NOMO-1 treated with dmso at 0.1 percent for 144 hours (cell line): ENCODE results near the gene DHRS1.

ENCODE experiments used
- DNase-seq: peaks from one replicate; lab custom pipeline; 2025; ENCODE audit not compliant: unreplicated experiment; lab: John Stamatoyannopoulos, UW

Gene DHRS1

DNA sequence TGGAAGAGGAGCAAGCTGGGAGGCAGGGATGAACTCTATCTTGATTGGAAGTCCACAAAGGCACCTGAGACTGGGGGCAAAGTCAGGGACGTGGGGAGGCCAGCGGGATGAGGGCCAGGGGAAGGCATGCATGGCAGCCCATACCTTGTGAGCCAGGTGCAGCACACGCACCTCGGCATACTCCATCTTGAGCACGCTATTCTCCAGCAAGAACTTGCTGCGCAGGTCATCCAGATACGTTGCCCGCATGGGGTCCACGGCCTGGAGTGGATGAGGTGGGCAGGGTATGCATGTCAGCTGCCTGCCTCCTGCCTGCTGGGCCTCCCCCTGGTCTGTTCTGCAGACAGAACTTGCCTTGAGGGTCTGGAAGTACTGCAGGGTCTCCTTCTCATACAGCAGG is 32.1 kb downstream of the DHRS1 start:
- no peak for DNase-seq

DNA sequence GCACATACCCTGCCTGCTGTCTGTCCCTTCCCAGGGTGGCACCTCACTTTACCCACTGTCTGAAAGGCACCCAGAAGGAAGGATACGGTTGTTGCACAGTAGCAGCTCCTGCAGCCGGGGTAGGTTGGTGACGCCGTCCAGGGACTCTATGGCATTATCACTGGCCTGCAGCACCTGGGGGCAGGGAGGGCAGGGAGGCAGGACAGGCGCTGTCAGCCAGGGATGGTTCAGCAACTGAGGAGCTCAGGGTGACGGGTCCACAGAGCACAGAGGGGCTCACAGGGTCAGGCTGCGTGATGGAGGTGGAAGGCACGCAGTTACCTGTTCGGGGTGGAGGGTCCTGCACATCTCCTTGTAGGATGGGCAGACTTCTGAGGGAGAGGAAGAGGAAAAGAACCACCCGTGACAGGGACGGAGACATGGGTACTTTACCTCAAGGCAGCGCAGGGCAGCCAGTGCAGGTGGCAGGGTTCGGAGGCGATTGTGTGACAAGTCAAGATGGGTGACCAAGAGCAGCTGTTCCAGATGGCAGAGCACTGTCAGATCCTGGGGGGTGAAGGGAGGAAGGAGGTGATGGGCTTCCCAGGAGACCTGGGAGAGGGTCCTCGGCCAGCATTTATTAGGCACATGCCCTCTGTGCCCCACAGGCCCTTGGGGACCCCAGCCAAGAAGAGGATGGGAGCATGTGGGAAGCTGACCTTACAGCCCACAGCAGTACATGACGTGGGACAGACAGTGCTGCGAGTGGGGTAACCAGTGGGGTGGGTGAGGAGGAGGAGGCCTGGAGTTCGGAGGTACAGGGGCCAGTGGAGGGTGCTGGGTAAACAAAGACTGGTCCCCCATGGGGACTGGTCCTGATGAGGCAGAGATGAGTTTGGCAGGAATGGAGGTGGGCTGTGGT is 33.0 kb downstream of the DHRS1 start:
- DNase-seq: no peak

DNA sequence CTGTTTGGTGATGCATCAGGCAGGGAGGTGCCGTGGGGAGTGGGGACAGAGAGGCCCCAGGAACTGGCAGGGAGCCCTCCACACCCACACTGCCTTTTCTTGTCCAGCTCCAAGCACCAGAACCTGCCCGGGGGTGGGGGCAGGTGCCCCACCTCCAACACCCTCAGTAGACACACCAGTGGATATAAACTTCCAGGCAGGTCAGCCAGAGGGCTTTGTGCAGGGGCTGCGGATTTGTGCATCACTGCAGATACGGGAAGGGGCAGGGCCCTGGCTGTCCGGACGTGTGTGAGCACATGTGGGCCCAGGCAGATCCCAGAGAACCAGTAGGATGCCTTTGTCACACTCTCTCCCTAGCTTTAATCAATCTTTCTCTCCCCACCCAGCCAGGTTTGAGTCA is 35.3 kb downstream of the DHRS1 start:
- no peak for DNase-seq

DNA sequence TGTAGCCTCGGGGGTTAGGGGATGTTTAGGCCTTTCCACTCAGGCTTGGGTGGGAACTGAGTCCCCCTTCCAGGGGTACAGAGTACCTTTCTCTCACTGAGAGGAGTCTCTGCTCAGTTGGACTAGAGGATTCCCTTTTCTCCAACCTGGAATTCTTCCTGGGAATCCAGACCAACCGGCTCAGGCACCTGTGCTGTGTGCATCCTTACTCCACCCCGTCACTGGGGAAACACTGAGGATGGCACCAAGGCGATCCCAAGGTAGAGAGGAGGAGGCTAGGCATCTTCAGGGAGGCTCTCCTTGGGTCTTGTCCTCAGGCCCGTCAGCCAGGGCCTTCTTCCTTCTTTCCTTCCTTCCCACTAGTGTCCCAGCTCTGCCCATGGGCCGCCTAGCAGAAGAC is 35.7 kb downstream of the DHRS1 start:
- no peak for DNase-seq

DNA sequence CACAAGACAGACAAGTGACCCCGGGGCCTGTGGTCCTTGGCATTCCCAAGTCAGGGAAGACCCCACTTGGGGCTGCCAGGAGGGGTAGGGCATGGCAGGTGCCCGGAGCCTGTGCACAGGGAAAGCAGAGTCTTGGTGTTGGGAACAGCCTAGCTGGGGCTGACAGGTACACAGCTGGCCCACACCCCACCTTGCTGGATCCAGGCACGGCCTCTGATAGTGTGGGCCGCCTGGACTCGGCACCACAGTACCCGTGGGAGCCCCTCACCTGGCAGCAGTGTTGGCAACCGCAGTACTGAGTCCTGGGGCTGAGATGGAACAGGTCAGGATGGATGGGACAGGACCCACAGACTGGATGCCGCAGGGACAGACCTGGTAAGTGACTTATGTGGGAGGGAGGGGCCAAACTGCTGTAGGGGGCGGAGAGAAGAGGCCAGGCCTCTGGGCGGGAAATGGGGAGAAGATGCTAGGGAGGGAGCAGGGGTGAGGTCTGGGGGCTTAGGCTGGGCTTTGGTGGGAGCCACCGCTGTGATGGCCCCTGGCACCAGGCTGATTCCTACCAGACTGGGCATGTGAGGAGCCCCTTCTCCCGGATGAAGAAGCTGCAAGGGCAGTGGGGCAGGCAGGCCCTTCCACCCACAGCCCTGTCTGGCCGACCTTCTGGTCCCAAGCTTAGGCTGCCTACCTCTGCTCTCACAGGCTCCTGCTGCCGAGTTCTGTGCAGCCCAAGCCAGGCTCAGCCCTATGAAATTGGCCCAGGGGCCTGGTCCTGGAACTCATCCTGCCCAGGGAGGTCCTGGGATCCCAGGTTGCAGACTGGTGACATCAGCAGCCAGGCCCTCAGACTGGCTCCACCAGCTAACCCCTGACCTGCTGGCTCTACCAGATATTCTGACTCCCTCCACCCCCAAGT is 36.5 kb downstream of the DHRS1 start, which contains the start of gene TGM1:
TGM1 (minus strand) TSS at position 357 of the 913 bp plus-strand sequence. CDS start 825 bp downstream, outside the sequence.
- no peak for DNase-seq

DNA sequence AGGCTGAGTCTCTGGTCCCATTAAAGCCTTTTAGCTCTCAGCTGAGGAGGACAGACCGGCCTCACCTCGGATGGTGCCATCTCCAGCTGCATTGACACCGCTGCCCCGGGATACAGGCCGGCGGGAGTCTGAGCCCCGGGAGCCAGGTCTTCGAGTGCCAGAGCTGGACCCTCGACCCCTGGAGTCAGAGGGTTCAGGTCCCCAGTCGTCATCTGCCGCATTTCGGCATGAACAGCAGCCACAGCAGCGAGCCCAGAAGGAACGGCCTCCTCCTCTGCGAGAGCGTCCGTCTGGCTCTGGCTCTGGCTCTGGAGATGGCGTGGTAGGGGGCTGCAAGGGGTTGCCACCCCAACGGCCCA is 37.6 kb downstream of the DHRS1 start:
- DNase-seq: no peak

DNA sequence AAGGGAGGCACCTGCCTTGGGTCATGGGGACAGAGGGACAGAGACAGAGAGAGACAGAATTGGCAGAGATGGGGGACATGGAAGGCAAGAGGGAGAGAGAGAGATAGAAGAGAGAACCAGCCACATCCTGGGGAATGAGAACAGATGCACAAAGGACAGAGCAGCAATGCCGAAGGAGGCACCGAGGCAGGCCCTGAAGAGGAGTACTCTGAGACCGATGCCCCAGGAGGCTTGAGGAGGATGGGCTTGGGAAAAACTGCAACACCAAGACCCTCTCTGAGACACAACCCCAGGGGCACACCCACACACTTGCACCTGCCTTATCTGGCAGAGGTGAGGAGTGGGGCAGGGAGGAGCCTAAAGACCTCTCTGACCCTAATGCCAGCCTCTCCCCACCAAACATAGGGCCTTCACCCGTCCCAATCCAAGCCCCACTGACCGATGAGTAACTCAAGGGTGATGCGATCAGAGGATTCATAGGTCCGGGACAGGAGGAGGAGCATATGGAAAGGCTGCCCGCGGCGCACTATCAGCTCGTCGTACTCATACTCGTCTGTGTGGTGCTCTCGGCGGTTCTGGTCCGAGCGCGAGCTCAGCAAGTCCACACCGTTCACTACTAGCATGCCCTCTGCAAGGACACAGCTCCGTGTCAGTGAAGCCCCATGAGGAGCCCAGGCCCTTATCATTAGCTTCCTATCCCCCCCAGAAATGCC is 38.2 kb downstream of the DHRS1 start:
- DNase-seq: no peak

DNA sequence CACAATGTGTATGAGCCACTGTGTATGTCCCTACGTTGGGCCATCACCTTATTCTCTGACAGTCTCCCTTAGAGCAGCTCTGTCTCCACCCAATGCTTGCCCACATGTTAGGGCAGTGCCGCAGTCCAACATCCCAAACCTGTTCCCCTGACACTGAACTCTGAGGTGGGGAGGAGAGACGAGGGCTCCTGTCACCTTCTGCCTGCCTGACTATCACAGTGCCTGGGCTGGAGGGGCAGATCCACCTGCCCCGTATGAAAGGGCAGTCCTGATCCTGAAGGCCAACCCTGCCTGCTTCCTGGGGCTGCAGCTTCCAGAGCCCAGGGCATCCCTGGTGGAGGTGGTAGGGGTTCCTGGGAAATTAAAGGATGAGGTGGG is 38.8 kb downstream of the DHRS1 start:
- no peak for DNase-seq

DNA sequence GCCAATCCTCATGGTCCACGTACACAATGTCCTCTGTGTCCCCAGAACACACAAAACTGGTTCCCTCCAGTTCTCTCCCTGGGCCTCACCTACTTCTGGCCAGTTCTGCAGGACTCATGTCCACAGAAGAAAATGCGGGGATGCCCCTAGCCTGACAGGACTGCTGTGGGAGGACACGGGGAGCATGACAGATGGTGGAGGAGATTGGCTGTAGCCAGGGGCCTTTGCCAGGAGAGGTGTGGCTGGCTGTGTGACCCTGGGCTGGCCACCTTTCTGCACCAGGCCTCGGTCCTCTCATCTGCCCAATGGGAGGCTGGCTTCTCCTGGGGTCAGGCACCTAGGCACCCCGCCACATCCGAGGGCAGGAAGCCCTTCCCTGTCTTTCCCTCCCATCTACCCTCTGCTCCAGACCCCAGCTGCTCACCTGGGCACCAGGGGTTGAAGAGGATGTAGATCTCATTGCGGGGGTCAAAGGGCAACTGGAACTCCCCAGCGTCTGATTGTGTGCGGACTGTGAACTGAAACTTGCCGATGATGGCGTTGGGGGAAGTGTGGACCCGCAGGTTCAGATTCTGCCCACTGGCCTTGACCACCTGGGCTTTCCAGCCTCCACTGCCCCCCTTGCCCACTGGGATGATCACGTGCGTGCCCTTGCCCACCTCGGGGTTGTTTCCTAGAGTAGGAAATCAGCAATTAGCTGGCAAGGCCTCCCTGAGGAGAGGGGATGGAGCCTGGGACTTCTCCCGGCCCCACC is 39.4 kb downstream of the DHRS1 start:
- DNase-seq: no peak

DNA sequence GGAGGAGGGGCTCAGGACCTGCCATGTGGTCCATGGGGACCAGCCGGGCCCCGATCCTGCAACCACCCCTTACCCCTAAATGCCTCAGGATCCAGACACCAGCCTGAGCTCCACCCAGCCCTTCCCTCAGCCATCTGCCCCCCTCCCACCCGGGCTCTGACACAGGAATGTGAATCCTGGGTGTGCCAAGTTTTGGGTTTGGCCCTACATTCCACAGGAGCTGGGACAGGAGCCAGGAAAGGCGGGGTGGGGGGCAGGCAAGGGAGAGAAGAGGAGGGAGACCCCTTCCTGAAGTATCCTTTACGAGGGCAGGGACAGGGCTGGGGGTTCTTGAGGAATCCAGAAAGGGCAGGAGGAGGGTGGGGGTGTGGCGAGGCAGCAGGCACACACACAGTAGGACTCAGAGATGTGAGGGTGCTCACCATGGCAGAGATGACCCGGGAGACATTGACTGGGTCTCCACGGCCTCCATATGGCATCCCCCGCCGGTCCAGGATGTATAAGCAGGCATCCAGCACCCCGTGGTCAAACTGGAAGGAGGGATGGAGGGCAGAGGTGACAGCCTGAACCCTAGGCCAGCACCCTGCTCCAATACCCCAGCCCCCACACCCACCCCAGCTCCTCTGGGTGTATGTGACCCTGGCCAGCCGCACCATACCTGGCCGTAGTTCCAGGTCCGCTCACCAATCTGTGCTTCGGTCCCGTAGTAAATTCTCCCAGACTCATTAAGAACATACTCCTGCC is 40.1 kb downstream of the DHRS1 start:
- no peak for DNase-seq

DNA sequence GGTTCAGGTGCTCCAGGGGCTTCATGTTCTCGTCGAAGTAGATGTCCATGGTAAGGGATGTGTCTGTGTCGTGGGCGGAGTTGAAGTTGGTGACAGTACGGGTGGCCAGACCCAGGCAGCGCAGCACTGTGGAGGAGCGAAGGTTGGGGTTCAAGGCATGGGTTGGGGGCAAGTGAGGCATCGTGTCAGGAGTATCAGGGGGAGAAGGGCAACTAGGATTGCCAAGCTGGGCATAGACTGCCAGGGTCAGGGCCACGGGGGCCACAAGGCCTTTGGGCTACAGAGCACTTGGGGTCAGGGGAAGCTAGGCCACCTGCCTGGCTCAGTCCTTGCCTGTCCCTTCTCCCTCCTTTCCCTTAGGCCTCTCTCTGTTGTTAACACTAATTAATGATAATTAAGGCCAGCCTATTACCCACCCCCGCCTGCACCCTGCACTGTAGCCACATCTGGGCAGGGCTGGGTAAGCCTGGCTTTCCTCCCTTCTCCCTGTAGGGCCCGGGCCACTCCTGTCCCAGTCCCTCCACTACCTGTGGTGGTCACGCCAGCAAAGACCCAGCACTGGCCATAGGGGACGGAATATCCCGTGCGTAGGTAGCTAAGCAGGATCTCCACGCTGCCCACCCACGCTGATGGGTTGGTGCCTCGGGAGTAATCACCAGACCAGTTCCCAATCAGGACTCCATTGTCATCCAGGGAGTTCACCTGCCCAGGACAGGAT is 40.9 kb downstream of the DHRS1 start:
- no peak for DNase-seq

DNA sequence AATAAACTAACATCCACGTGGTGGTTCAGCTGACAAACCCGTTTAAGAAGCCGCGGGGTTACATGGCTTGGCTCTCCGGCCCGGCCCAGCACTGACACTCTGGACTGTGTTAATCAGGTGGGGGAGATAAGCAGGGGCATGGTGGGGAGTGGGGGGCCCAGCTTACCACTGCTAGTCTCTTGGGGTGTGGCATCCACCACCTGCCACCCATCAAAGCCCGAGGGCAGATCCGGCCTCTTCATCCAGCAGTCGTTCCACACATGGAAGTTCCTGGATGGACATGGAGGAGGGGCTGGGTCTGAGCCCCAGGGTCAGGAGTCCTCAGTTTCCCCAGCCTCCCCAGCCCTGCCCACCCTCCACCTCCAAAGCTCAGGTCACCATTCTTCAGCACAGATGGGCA is 41.5 kb downstream of the DHRS1 start:
- no peak for DNase-seq

DNA sequence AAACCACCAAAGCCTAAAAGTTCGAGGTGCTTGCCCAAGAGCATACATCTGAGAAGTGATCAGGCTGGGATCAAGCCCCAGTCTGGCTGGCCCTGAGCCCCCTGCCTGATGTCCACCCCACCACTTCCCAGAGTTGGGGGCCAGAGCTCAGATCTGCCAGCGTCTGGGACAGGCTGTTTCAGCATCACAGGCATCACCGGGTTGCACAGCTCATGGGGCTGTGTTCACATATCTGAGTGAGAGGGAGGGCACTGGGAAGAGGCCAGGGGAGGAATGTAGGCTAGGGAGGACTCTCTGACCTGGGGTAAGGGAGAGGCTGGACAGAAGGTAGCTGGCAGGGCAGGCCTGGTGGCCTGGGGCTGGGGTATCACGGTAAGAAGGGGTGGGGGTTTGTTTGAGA is 42.6 kb downstream of the DHRS1 start:
- DNase-seq: no peak

DNA sequence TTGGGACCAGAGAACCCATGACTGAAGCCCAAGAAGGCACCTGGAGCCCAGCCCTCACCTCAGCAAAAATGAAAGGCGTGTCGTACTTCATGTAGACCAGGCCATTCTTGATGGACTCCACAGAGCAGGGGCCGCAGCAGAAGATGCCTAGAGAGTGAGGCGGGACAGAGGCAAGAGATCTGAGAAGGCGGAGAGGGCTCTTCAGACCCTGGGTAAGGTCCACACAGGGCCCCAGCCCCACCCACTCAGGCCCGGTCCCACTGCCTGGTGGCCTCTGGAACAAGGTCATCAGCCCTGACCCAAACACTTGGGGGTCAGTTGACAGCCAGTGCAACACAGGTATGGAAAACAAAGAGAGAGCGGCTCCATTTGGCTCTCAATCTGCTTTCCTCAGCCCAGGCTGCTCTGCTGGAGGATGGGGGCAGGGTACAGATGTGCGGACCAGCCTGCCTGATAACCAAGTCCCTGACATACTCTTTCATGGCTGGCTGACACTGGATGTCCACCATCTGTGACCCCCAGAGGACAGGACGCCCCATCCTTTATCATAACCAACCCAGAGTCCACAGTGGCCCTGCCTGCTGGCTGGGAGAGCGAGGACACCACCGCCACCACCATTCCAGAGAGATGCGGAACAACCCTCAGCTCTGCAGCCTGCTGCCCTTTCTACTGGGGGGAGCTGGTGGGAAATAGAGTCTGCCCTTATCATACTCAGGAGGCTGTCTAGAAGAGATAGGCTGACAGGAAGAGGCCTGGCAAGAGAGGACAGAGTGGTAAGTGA is 43.5 kb downstream of the DHRS1 start:
- no peak for DNase-seq

DNA sequence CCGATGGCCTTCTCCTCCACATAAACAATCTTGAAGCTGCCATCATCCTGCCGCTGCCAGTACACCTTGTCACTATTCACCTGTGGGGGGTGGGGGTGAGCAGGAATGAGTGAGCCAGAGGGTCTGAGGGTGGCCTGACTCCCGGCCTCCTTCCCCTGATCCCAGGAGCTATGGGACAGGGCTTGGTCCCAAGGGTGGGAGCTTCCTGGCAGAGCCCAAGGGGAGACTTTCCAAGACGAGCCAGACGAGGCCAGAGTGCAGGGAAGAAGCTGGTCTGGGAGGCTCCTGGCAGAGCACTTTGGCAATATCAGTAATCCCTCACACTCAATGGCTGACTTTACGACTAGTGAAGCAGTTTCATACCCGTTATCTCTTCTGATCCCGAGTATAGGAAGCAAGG is 44.1 kb downstream of the DHRS1 start:
- DNase-seq: no peak

DNA sequence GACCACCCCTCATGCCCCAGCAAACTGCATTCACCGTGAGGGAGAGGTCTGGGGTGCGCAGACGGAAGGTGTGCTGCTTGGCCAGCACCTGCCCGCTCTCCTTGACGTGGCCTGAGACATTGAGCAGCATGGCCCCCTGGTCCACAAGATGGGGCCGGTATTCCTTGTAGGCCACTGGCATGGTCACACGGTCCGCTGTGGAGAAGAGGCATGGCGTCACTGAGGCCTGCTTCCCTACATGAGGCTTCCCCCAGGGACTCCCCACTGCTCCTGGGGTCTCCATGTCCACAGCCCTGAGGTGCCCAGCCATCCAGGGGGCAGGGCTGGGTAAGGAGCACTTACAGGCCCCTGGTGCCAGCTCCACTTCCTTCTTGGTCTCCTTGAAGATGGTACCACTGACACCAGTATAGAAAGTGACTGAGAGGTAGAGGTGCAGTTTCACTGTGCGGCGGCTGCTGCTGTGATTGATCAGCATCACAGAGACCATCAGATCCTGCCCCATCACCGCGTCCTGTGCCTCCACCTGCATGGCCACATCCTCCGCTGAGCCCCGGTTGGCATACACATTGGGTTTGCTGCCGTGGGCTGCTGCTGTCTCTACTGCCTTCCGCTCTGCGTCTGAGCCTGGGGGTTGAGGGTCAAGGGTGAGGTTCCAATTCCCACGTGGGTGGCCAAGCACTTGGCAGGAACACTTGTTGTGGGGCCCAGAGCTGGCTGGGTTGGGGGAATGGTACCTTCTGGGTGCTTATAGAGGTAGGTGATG is 44.8 kb downstream of the DHRS1 start:
- no peak for DNase-seq

DNA sequence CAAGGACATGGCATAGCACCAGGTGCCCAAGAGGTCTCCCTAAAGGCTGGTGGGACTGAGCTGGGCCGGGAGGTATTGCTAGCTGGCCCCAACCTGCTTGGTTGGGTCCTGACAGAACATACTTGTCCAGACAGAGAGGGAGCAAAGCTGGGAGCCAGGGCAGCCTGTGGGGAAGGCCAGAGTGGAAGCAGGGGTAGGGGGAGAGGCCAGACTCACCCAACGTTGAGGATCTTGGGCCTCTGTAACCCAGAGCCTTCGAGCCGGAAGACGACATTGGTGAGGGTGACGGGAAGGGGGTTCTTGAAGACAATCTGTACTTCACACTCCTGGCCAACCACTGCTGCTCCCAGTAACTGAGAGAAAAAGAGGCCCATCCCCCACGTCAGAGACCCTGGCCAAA is 45.6 kb downstream of the DHRS1 start:
- DNase-seq: no peak
